Neuronal stem cell (in vitro differentiated cells): ENCODE data around the gene PHF13.
A peak's percentile ranks its signal among the peaks of the same experiment; 100 is the strongest.

Source experiments
- DNase-seq: peaks from one replicate; pipeline ENCODE4 v3.0.0-alpha.2; 2013; ENCODE audit warnings: low spot score
- H2AFZ ChIP-seq: one replicate; pipeline ENCODE4 v1.6.1; 2013; ENCODE audit warnings: mild to moderate bottlenecking, low read length, inconsistent platforms
- H2AK5ac ChIP-seq: 2 replicates; pipeline ENCODE4 v1.6.1; 2013; ENCODE audit warnings: low read depth, mild to moderate bottlenecking, inconsistent platforms, low read length, moderate library complexity, mixed read lengths
- H2BK120ac ChIP-seq: 2 replicates; pipeline ENCODE4 v1.6.1; 2013; ENCODE audit warnings: low read depth, mild to moderate bottlenecking, inconsistent platforms, low read length, moderate library complexity, mixed read lengths
- H2BK12ac ChIP-seq: one replicate; pipeline ENCODE4 v1.6.1; 2013; ENCODE audit warnings: low read length, inconsistent platforms
- H2BK15ac ChIP-seq: 2 replicates; pipeline ENCODE4 v1.6.1; 2013; ENCODE audit warnings: mild to moderate bottlenecking, low read length, inconsistent platforms, mixed read lengths
- H2BK5ac ChIP-seq: one replicate; pipeline ENCODE4 v1.6.1; 2013; ENCODE audit warnings: inconsistent platforms, mild to moderate bottlenecking, low read length, moderate library complexity
- H3K14ac ChIP-seq: one replicate; pipeline ENCODE4 v1.6.1; 2013; ENCODE audit warnings: low read length, inconsistent platforms
- H3K18ac ChIP-seq: 2 replicates; pipeline ENCODE4 v1.6.1; 2013; ENCODE audit warnings: low read length, inconsistent platforms
- H3K23ac ChIP-seq: 2 replicates; pipeline ENCODE4 v1.6.1; 2013; ENCODE audit warnings: low read depth, mild to moderate bottlenecking, mixed read lengths, low read length, inconsistent platforms; ENCODE audit not compliant: poor library complexity
- H3K27ac ChIP-seq: replicated peaks from 3 replicates; pipeline ENCODE4 v1.5.1; 2013; ENCODE audit warnings: low read length, inconsistent platforms
- H3K27me3 ChIP-seq, 3 experiments: 2 replicates each; pipeline ENCODE4 v1.6.1; 2013; ENCODE audit warnings: low read length in 3 of 3, mild to moderate bottlenecking in 2 of 3, inconsistent platforms in 1 of 3, low read depth in 1 of 3, mixed read lengths in 1 of 3, moderate library complexity in 1 of 3; ENCODE audit not compliant: control insufficient read depth in 3 of 3, insufficient read depth in 3 of 3
- H3K36me3 ChIP-seq, 2 donors: replicated peaks in 1 of 2; 2 replicates each; pipeline ENCODE4 v1.6.1; 2013; ENCODE audit warnings: low read length in 2 of 2; ENCODE audit not compliant: control insufficient read depth in 2 of 2, insufficient read depth in 2 of 2
- H3K4ac ChIP-seq: 2 replicates; pipeline ENCODE4 v1.6.1; 2013; ENCODE audit warnings: inconsistent platforms, mild to moderate bottlenecking, low read length, moderate library complexity
- H3K4me1 ChIP-seq, 2 donors: 1 replicate in 1 of 2; 2 replicates in 1 of 2; pipeline ENCODE4 v1.6.1; 2013; ENCODE audit warnings: low read length in 2 of 2, low read depth in 1 of 2; ENCODE audit not compliant: control insufficient read depth in 2 of 2, insufficient read depth in 1 of 2
- H3K4me2 ChIP-seq: one replicate; pipeline ENCODE4 v1.6.1; 2013; ENCODE audit warnings: mild to moderate bottlenecking, low read length, inconsistent platforms; ENCODE audit not compliant: insufficient read depth, poor library complexity, severe bottlenecking
- H3K4me3 ChIP-seq, 2 donors: 2 replicates each; pipeline ENCODE4 v1.5.1; 2013; ENCODE audit warnings: low read length in 2 of 2, mild to moderate bottlenecking in 2 of 2, inconsistent platforms in 1 of 2, moderate library complexity in 1 of 2
- H3K79me1 ChIP-seq: one replicate; pipeline ENCODE4 v1.6.1; 2013; ENCODE audit warnings: low read depth, mild to moderate bottlenecking, inconsistent platforms, low read length, moderate library complexity
- H3K9ac ChIP-seq: one replicate; pipeline ENCODE4 v1.6.1; 2013; ENCODE audit warnings: mild to moderate bottlenecking, low read depth, low read length, inconsistent platforms; ENCODE audit not compliant: poor library complexity
- H3K9me3 ChIP-seq, 2 donors: replicated peaks in 1 of 2; 2 replicates each; pipeline versions ENCODE3 to v1.6.1; 2013; ENCODE audit warnings: low read length in 2 of 2, mild to moderate bottlenecking in 2 of 2, inconsistent platforms in 1 of 2, low read depth in 1 of 2, mixed read lengths in 1 of 2, moderate library complexity in 1 of 2; ENCODE audit not compliant: control insufficient read depth in 2 of 2, insufficient read depth in 1 of 2
- H4K8ac ChIP-seq: one replicate; pipeline ENCODE4 v1.6.1; 2013; ENCODE audit warnings: low read depth, mild to moderate bottlenecking, inconsistent platforms, low read length, moderate library complexity
- H4K91ac ChIP-seq: one replicate; pipeline ENCODE4 v1.6.1; 2013; ENCODE audit warnings: low read length, low read depth, mild to moderate bottlenecking, inconsistent platforms; ENCODE audit not compliant: poor library complexity
- WGBS, 2 donors: extraction: QIAGEN DNeasy Blood & Tissue Kit; methylation state at CpG; one replicate each; pipeline ENCODE4 v1.1.7; 2013; ENCODE audit warnings: missing lambda C conversion rate in 2 of 2, mixed read lengths in 1 of 2; ENCODE audit not compliant: insufficient read length in 2 of 2, insufficient replicate concordance in 1 of 2; ENCODE audit errors: extremely low coverage in 2 of 2; 5-methylcytosine and 5-hydroxymethylcytosine counted together

The PHF13 gene

GRCh38 chr1:6632588-6633514 lies 19.3 kb downstream of the PHF13 start:
- no peak overlapping the region for H2BK5ac ChIP-seq
- H3K9ac ChIP-seq = no peak overlapping the region
- H3K9me3 ChIP-seq = peaks cover 0 to 2% of the 10 kb centered on the region in 2 donors
- no peak overlapping the region for H4K91ac ChIP-seq
- no peak overlapping the region for H3K4me3 ChIP-seq
- H2BK12ac ChIP-seq = no peak overlapping the region
- H4K8ac ChIP-seq = no peak overlapping the region
- H3K14ac ChIP-seq = no peak overlapping the region
- no peak overlapping the region for H3K4ac ChIP-seq
- H3K4me1 ChIP-seq = no peaks in the 10 kb centered on the region
- H2AFZ ChIP-seq = no peak overlapping the region
- peaks cover 73 to 95% of the 10 kb centered on the region in 2 donors for H3K36me3 ChIP-seq
- no peaks in the 10 kb centered on the region for H3K27me3 ChIP-seq
- no peak overlapping the region for H3K27ac ChIP-seq
- DNase-seq = no peak
- H2BK15ac ChIP-seq = no peak overlapping the region
- H2AK5ac ChIP-seq = no peak overlapping the region
- H2BK120ac ChIP-seq = no peak overlapping the region
- no peak overlapping the region for H3K4me2 ChIP-seq
- no CpG with 5 or more reads among the region's 30 CpGs for WGBS, 2 donors
- peaks cover 16% of the 10 kb centered on the region for H3K79me1 ChIP-seq
- H3K23ac ChIP-seq = peak overlapping the region; percentile 55
- no peak overlapping the region for H3K18ac ChIP-seq

GRCh38 chr1:6634371-6635052 lies 21.0 kb downstream of the PHF13 start:
- no peak overlapping the region for H4K91ac ChIP-seq
- no peaks in the 10 kb centered on the region for H3K27me3 ChIP-seq
- no peak overlapping the region for H4K8ac ChIP-seq
- H3K4me3 ChIP-seq = no peak overlapping the region
- no peak for DNase-seq
- no peak overlapping the region for H2BK12ac ChIP-seq
- WGBS, 2 donors = no CpG with 5 or more reads among the region's 29 CpGs
- no peak overlapping the region for H3K9ac ChIP-seq
- peak overlapping the region; percentile 28 for H2AK5ac ChIP-seq
- no peak overlapping the region for H2BK15ac ChIP-seq
- peaks cover 0 to 2% of the 10 kb centered on the region in 2 donors for H3K9me3 ChIP-seq
- peaks cover 65 to 94% of the 10 kb centered on the region in 2 donors for H3K36me3 ChIP-seq
- peaks cover 9% of the 10 kb centered on the region for H3K79me1 ChIP-seq
- no peak overlapping the region for H3K4me2 ChIP-seq
- no peak overlapping the region for H2AFZ ChIP-seq
- peak overlapping the region; percentile 22 for H2BK5ac ChIP-seq
- no peak overlapping the region for H3K14ac ChIP-seq
- H3K18ac ChIP-seq = peak overlapping the region; percentile 11
- no peak overlapping the region for H3K27ac ChIP-seq
- no peak overlapping the region for H3K4ac ChIP-seq
- no peak overlapping the region for H2BK120ac ChIP-seq
- no peak overlapping the region for H3K23ac ChIP-seq
- no peaks in the 10 kb centered on the region for H3K4me1 ChIP-seq

GRCh38 chr1:6635161-6635909 lies 21.8 kb downstream of the PHF13 start:
- no peak overlapping the region for H3K27ac ChIP-seq
- H3K36me3 ChIP-seq = peaks cover 59 to 94% of the 10 kb centered on the region in 2 donors
- no peak overlapping the region for H2AFZ ChIP-seq
- H3K79me1 ChIP-seq = peaks cover 6% of the 10 kb centered on the region
- no peak overlapping the region for H2BK120ac ChIP-seq
- H4K8ac ChIP-seq = no peak overlapping the region
- H3K4me1 ChIP-seq = no peaks in the 10 kb centered on the region
- WGBS, 2 donors = no CpG with 5 or more reads among the region's 20 CpGs
- no peak overlapping the region for H3K23ac ChIP-seq
- peak overlapping the region; percentile 44 for H3K9ac ChIP-seq
- H2BK15ac ChIP-seq = no peak overlapping the region
- no peak overlapping the region for H3K4me3 ChIP-seq
- no peak for DNase-seq
- no peak overlapping the region for H3K4me2 ChIP-seq
- peaks cover 0 to 2% of the 10 kb centered on the region in 2 donors for H3K9me3 ChIP-seq
- no peak overlapping the region for H3K18ac ChIP-seq
- no peaks in the 10 kb centered on the region for H3K27me3 ChIP-seq
- peak overlapping the region; percentile 22 for H2BK5ac ChIP-seq
- no peak overlapping the region for H2AK5ac ChIP-seq
- no peak overlapping the region for H3K4ac ChIP-seq
- H4K91ac ChIP-seq = no peak overlapping the region
- H3K14ac ChIP-seq = no peak overlapping the region
- H2BK12ac ChIP-seq = no peak overlapping the region
